A673 (cell line): ENCODE measurements around the gene GNG7.

Experiments used
- CTCF ChIP-seq: fragments of 300-800, 200-600 bp; sonication (generic); conservative IDR thresholded peaks from 2 replicates; pipeline ENCODE4 v1.5.1; 2017; ENCODE audit warnings: low read depth, mild to moderate bottlenecking, antibody characterized with exemption, low read length, moderate library complexity, mixed read lengths
- EZH2 ChIP-seq: fragments of 200-600 bp; sonication (generic); IDR thresholded peaks from 2 replicates; pipeline ENCODE4 v1.6.1; 2017; ENCODE audit warnings: borderline replicate concordance, low read depth, mild to moderate bottlenecking, mixed read lengths, antibody characterized with exemption, low read length; ENCODE audit not compliant: poor library complexity, severe bottlenecking

GRCh38 chr19:2540251-2540645 is 162.2 kb downstream of the GNG7 start:
- TF ChIP-seq CTCF (no peak), EZH2 (no peak)
